Thyroid gland (tissue), 4 donors: ENCODE measurements around the gene CXCL17. TPM values are rescaled to one million over a fixed set of nuclear protein-coding genes. Genes with fewer than 3 reads are reported as not detected.
"Not testable (repeated sequence)": the region's sequence is repeated elsewhere in the genome, so short reads cannot be mapped to it uniquely, and the experiment has no call there.

Experiments used
- DNase-seq, 2 donors: peaks; one replicate each; pipeline ENCODE4 v3.0.0-alpha.2; 2019
- H3K27ac ChIP-seq, 3 donors: fragments of 200-600 bp; sonication (generic); 1 replicate in 2 of 3; 2 replicates in 1 of 3; pipeline ENCODE4 v1.5.1; 2016 to 2019; ENCODE audit warnings: mild to moderate bottlenecking in 1 of 3, moderate library complexity in 1 of 3
- H3K27me3 ChIP-seq: fragments of 200-600 bp; sonication (generic); one replicate; pipeline ENCODE4 v1.5.1; 2019
- H3K36me3 ChIP-seq, 2 donors: fragments of 200-600 bp; sonication (generic); one replicate each; pipeline ENCODE4 v1.5.1; 2016 to 2019
- H3K4me1 ChIP-seq, 2 donors: fragments of 200-600 bp; sonication (generic); one replicate each; pipeline ENCODE4 v1.5.1; 2017 to 2019
- H3K4me3 ChIP-seq, 3 donors: fragments of 200-600 bp; sonication (generic); replicated peaks in 1 of 3; 1 replicate in 2 of 3; 2 replicates in 1 of 3; pipeline ENCODE4 v1.5.1; 2016; ENCODE audit warnings: mild to moderate bottlenecking in 1 of 3
- H3K9me3 ChIP-seq: fragments of 200-600 bp; sonication (generic); one replicate; pipeline ENCODE4 v1.5.1; 2017
- CTCF ChIP-seq, 6 experiments: fragments of 200-600 bp in 3 of 6; fragments of 450-650 bp in 3 of 6; sonication (generic) in 3 of 6; IDR thresholded peaks; one replicate each; pipeline ENCODE4 v1.5.1; 2016 to 2019; ENCODE audit warnings: antibody characterized with exemption in 6 of 6, mild to moderate bottlenecking in 2 of 6, inconsistent platforms in 1 of 6, moderate library complexity in 1 of 6
- POLR2A ChIP-seq, 2 donors: fragments of 450-650 bp; IDR thresholded peaks; one replicate each; pipeline ENCODE4 v1.6.1; 2017; ENCODE audit warnings: antibody characterized with exemption in 2 of 2, mild to moderate bottlenecking in 2 of 2, moderate library complexity in 1 of 2
- WGBS, 2 donors: methylation state at CpG; one replicate each; pipeline ENCODE4 v1.1.5; 2017; 5-methylcytosine and 5-hydroxymethylcytosine counted together
- intact Hi-C: fragments of 100-400 bp; cut with DNase I; formaldehyde crosslinking; loops from one replicate; pipeline ENCODE4 v1.15.1; 2023
- total RNA-seq, 4 donors: library from RNA; depleted of rRNA; stranded (reverse); fragments of >200 nt; gene quantifications; one replicate each; pipeline ENCODE4 v1.2.3, GENCODE V29; 2016

The CXCL17 gene
- total RNA-seq, 4 donors from 2014 or later: not detected

GRCh38 chr19:42455086-42455485 is 12.3 kb upstream of the CXCL17 start:
- Histone ChIP-seq H3K4me3 (no peak overlapping the region), H3K4me1 (no peaks in the 10 kb centered on the region), H3K27ac (no peak overlapping the region), H3K27me3 (no peaks in the 10 kb centered on the region), H3K36me3 (no peaks in the 10 kb centered on the region), H3K9me3 (no peaks in the 10 kb centered on the region)
- TF ChIP-seq POLR2A (IDR thresholded peaks at IDR 0.05): no peak
- TF ChIP-seq CTCF (IDR thresholded peaks at IDR 0.05): no peak
- intact Hi-C loops: no loop called here
- DNase-seq: no peak
- WGBS, 2 donors: 83 to 93% methylated on average over 2 of the region's 2 CpGs

GRCh38 chr19:42452590-42452989 is 9.8 kb upstream of the CXCL17 start:
- intact Hi-C loops: no loop called here

GRCh38 chr19:42450314-42450934 is 7.7 kb upstream of the CXCL17 start:
- intact Hi-C loops: loop anchor here (2.0 kb wide), 1 partner anchor 78 kb away; the partner anchor contains the start of gene CEACAM1

More at GRCh38 chr19:42452590-42452989, 9.8 kb upstream of the CXCL17 start:
- no peak overlapping the region for H3K4me3 ChIP-seq
- H3K27me3 ChIP-seq: no peaks in the 10 kb centered on the region
- H3K4me1 ChIP-seq: no peaks in the 10 kb centered on the region
- no peaks in the 10 kb centered on the region for H3K36me3 ChIP-seq
- DNase-seq: no peak
- H3K27ac ChIP-seq: no peak overlapping the region
- TF ChIP-seq CTCF (IDR thresholded peaks at IDR 0.05) (no peak), POLR2A (IDR thresholded peaks at IDR 0.05) (no peak)
- 60 to 62% methylated on average over 4 of the region's 4 CpGs for WGBS, 2 donors
- no peaks in the 10 kb centered on the region for H3K9me3 ChIP-seq

DNA sequence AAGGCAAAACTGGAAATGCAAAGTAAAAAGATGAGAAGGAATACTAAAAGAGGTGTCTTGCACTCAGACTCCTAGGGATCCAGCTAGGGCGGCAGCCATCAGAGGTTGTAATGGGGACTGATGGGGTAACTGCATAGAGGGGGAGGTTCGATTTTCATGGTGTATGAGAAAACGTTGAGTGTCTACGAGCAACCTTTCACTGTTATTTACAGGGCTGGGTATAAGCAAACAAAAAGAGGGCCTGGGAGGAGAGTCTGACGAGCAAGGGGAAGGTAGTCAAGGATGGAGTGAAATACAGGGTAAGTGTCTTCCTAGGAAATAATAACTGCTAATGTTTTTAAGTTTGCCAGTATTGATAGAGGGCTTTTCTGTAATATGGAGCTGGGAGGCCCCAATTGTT is 5.6 kb upstream of the CXCL17 start:
- H3K4me3 ChIP-seq, H3K4me1 ChIP-seq, H3K27ac ChIP-seq, H3K27me3 ChIP-seq, DNase-seq, intact Hi-C loops, H3K9me3 ChIP-seq, H3K36me3 ChIP-seq: not testable (repeated sequence)
- 71 to 76% methylated on average over 5 of the region's 5 CpGs for WGBS, 2 donors

More at GRCh38 chr19:42450314-42450934, 7.7 kb upstream of the CXCL17 start:
- no peaks in the 10 kb centered on the region for H3K4me1 ChIP-seq
- 0% methylated on average over 3 of the region's 3 CpGs for WGBS, 2 donors
- no peaks in the 10 kb centered on the region for H3K36me3 ChIP-seq
- H3K9me3 ChIP-seq: no peaks in the 10 kb centered on the region
- no peaks in the 10 kb centered on the region for H3K27me3 ChIP-seq
- H3K27ac ChIP-seq: peak overlapping the region in 1 of 3 donors; percentile 1
- TF ChIP-seq CTCF (IDR thresholded peaks at IDR 0.05): peak; percentile 54 to 98 (median 86)
- no peak for TF ChIP-seq POLR2A (IDR thresholded peaks at IDR 0.05)
- peak; percentile 88 for DNase-seq
- H3K4me3 ChIP-seq: no peak overlapping the region

- intact Hi-C loops: no loop called here
- TF ChIP-seq CTCF (IDR thresholded peaks at IDR 0.05) (no peak), POLR2A (IDR thresholded peaks at IDR 0.05) (no peak)
- WGBS, 2 donors: 87 to 89% methylated on average over 7 of the region's 7 CpGs
- no peaks in the 10 kb centered on the region for H3K36me3 ChIP-seq
- no peaks in the 10 kb centered on the region for H3K27me3 ChIP-seq
- H3K9me3 ChIP-seq: no peaks in the 10 kb centered on the region
- no peak overlapping the region for H3K27ac ChIP-seq
- DNase-seq: no peak
- H3K4me1 ChIP-seq: peaks cover 4 to 19% of the 10 kb centered on the region in 2 donors
- no peak overlapping the region for H3K4me3 ChIP-seq
Measured at GRCh38 chr19:42445948-42446347, 3.2 kb upstream of the CXCL17 start.
